OCI-LY7 (cell line): Measurements from ENCODE around the gene DGKG.

Experiments
- CTCF ChIP-seq: fragments of 200-600 bp; sonication (generic); conservative IDR thresholded peaks from 2 replicates; pipeline ENCODE4 v1.5.1; 2014; ENCODE audit warnings: mild to moderate bottlenecking, antibody characterized with exemption, low read length, moderate library complexity, mixed read lengths
- EZH2phosphoT487 ChIP-seq: fragments of 200-600 bp; sonication (generic); IDR thresholded peaks from 2 replicates; pipeline ENCODE4 v1.6.1; 2018; ENCODE audit warnings: low read depth, borderline replicate concordance, mild to moderate bottlenecking, mixed run types, antibody characterized with exemption, low read length, moderate library complexity, mixed read lengths

DNA sequence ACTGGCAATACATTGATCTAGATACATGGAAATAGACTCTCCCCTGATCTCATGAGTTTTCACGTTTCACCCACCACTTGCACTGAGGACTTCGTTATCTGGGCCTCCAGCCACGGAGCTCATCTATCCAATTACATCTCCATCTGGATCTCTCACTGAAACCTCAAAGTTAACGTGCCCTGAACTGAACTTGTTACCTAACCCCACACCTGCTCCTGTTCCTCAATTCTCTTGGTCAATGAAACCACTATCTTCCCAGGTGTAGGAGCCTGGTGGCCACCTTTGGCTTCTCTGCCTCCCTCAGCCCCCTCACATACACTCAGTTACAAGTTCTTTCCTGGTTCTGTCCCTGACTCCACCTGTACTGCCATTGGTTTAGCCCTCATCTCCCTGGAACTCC, 9.7 kb downstream of the DGKG start:
- TF ChIP-seq CTCF (no peak), EZH2phosphoT487 (no peak)
